OCI-LY7 (cell line): ENCODE measurements around the gene LRRC26. TPM values are rescaled to one million over a fixed set of nuclear protein-coding genes. Genes with fewer than 3 reads are reported as not detected.
"Not testable (repeated sequence)": the region's sequence is repeated elsewhere in the genome, so short reads cannot be mapped to it uniquely, and the experiment has no call there.

Source experiments
- BruUV-seq: library from RNA; stranded (reverse); fragments of 400-500 nt; replicated peaks from 2 replicates; lab custom pipeline; 2021; lab: Mats Ljungman, UMichigan
- CTCF ChIA-PET: fragments of 300-600 bp; sonication (Branson Sonifier 250); formaldehyde crosslinking; loops from one replicate; lab custom pipeline; 2022; ENCODE audit warnings: antibody characterized with exemption; ENCODE audit not compliant: unreplicated experiment; lab: Charles Lee
- POLR2A ChIA-PET: fragments of 300-600 bp; sonication (Branson Sonifier 250); formaldehyde crosslinking; loops from one replicate; lab custom pipeline; 2022; ENCODE audit warnings: antibody characterized with exemption; lab: Charles Lee
- DNase-seq: peaks from one replicate; pipeline ENCODE4 v3.0.0-alpha.2; 2015; ENCODE audit warnings: low spot score
- H2AFZ ChIP-seq: fragments of 200-600 bp; sonication (generic), shearing (Covaris generic); 2 replicates; pipeline ENCODE4 v1.6.1; 2014; ENCODE audit warnings: mild to moderate bottlenecking, antibody characterized with exemption, low read length, moderate library complexity
- H3K27ac ChIP-seq: fragments of 200-600 bp; sonication (generic); 2 replicates; pipeline ENCODE4 v1.5.1; 2014; ENCODE audit warnings: mixed run types, low read depth, mild to moderate bottlenecking, moderate library complexity, low read length, inconsistent platforms; ENCODE audit not compliant: poor library complexity, severe bottlenecking
- H3K36me3 ChIP-seq: fragments of 200-600 bp; sonication (generic); 2 replicates; pipeline ENCODE4 v1.6.1; 2014; ENCODE audit warnings: mild to moderate bottlenecking, antibody characterized with exemption, low read length, moderate library complexity, mixed read lengths; ENCODE audit not compliant: insufficient read depth
- H3K4me1 ChIP-seq: fragments of 200-600 bp; sonication (generic); 2 replicates; pipeline ENCODE4 v1.5.1; 2014; ENCODE audit warnings: mild to moderate bottlenecking, low read length; ENCODE audit not compliant: insufficient read depth, poor library complexity, severe bottlenecking
- H3K4me2 ChIP-seq: fragments of 200-600 bp; sonication (generic); 2 replicates; pipeline ENCODE4 v1.6.1; 2014; ENCODE audit warnings: mild to moderate bottlenecking, low read length
- H3K4me3 ChIP-seq: fragments of 200-600 bp; sonication (generic); 2 replicates; pipeline ENCODE4 v1.5.1; 2014; ENCODE audit warnings: mild to moderate bottlenecking, low read depth, low read length; ENCODE audit not compliant: poor library complexity, severe bottlenecking
- H3K79me2 ChIP-seq: fragments of 200-600 bp; sonication (generic); 2 replicates; pipeline ENCODE4 v1.6.1; 2016; ENCODE audit warnings: low read depth, mild to moderate bottlenecking, low read length, moderate library complexity, mixed read lengths; ENCODE audit not compliant: insufficient read depth
- H3K9me2 ChIP-seq: fragments of 200-600 bp; sonication (generic); 2 replicates; pipeline ENCODE4 v1.6.1; 2016; ENCODE audit warnings: mild to moderate bottlenecking, low read length, mixed read lengths; ENCODE audit not compliant: insufficient read depth
- H3K9me3 ChIP-seq: fragments of 200-600 bp; sonication (generic); 2 replicates; pipeline ENCODE4 v1.6.1; 2014; ENCODE audit warnings: mild to moderate bottlenecking, mixed run types, low read length, mixed read lengths
- H4K20me1 ChIP-seq: fragments of 200-600 bp; sonication (generic); 2 replicates; pipeline ENCODE4 v1.6.1; 2014; ENCODE audit warnings: mild to moderate bottlenecking, antibody characterized with exemption, low read length, moderate library complexity, mixed read lengths; ENCODE audit not compliant: insufficient read depth
- EZH2phosphoT487 ChIP-seq: fragments of 200-600 bp; sonication (generic); IDR thresholded peaks from 2 replicates; pipeline ENCODE4 v1.6.1; 2018; ENCODE audit warnings: low read depth, borderline replicate concordance, mild to moderate bottlenecking, mixed run types, antibody characterized with exemption, low read length, moderate library complexity, mixed read lengths
- intact Hi-C: fragments of 100-400 bp; cut with micrococcal nuclease; formaldehyde crosslinking; loops from one replicate; pipeline ENCODE4 v1.10.0; 2022; ENCODE audit not compliant: unreplicated experiment
- total RNA-seq, 2 experiments: library from RNA; depleted of rRNA in 1 of 2; stranded (reverse); fragments of >200 nt in 1 of 2; shearing (Covaris generic) in 1 of 2; gene quantifications; 2 replicates each; pipeline ENCODE4 v1.2.3, GENCODE V29; 2014 to 2022
- TF ChIP-seq, protein P1 (sequence below): fragments of 200-600 bp; sonication (generic); conservative IDR thresholded peaks from 2 replicates; pipeline ENCODE4 v1.5.1; 2014; ENCODE audit warnings: mild to moderate bottlenecking, antibody characterized with exemption, low read length, moderate library complexity, mixed read lengths

Gene LRRC26
- total RNA-seq, 2 experiments from 2014 or later: not detected

DNA sequence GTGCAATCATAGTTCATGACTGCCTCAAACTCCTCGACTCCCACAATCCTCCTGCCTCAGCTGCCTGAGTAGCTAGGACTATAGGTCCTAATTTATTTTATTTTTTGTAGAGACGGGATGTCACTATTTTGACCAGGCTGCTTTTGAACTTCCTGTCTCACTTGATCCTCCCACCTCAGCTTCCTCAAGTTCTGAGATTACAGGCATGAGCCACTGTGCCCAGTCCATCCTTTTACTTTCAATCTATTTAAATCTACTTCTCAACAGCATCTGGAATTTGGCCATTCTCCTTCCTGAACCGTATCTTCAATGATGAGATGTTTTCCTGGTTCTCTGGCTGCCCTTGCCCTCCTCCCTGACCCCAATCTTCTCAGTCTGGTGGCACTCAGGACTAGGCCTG, 43.1 kb downstream of the LRRC26 start:
- H3K4me1 ChIP-seq: peaks cover 58% of the 10 kb centered on the region
- no TSS peak for BruUV-seq
- POLR2A ChIA-PET: interaction anchor here (0.6 to 2.6 kb wide), 4 partner anchors 23 to 411 kb away, joined by 4 to 27 read pairs (median 8); partner anchors contain the start of genes ANAPC2 and SSNA1

DNA sequence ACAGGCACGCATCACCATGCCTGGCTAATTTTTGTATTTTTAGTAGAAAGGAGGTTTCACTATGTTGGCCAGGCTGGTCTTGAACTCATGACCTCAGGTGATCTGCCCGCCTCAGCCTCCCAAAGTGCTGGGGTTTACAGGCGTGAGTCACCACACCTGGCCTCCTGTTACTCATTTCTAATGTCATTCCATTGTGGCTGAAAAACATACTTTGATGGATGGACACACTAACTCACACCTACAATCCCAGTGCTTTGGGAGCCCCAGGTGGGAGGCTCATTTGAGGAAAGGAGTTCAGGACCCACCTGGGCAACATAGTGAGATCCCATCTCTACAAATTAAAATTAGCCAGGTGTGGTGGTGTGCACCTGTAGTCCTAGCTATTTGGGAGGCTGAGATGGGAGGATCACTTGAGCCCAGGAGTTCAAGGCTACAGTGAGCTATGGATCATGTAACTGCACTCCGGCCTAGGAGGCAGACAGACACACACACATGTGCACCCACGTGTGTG, 45.8 kb downstream of the LRRC26 start:
- H3K36me3 ChIP-seq, H3K9me3 ChIP-seq, H3K9me2 ChIP-seq, H2AFZ ChIP-seq, CTCF ChIA-PET, DNase-seq, H4K20me1 ChIP-seq, intact Hi-C loops, BruUV-seq: not testable (repeated sequence)
- Histone ChIP-seq H3K4me3 (peak overlapping the region; percentile 45), H3K27ac (peak overlapping the region; percentile 93), H3K79me2 (peaks cover 50% of the 10 kb centered on the region; the same call in 1 of the 2 replicates), H3K4me2 (peak overlapping the region; percentile 76), H3K4me1 (peaks cover 64% of the 10 kb centered on the region)
- POLR2A ChIA-PET: interaction anchor here (0.7 to 1.0 kb wide), 2 partner anchors 27 to 92 kb away, joined by 3 to 11 read pairs; no protein-coding TSS in a partner anchor

More for the DNA sequence above, 43.1 kb downstream of the LRRC26 start:
- DNase-seq: peak; percentile 50
- no peaks in the 10 kb centered on the region for H3K9me2 ChIP-seq
- peaks cover 6% of the 10 kb centered on the region for H3K36me3 ChIP-seq
- H3K27ac ChIP-seq: peak overlapping the region; percentile 92
- no peak overlapping the region for H2AFZ ChIP-seq
- H3K4me2 ChIP-seq: peak overlapping the region; percentile 96
- TF ChIP-seq, protein P1, sequence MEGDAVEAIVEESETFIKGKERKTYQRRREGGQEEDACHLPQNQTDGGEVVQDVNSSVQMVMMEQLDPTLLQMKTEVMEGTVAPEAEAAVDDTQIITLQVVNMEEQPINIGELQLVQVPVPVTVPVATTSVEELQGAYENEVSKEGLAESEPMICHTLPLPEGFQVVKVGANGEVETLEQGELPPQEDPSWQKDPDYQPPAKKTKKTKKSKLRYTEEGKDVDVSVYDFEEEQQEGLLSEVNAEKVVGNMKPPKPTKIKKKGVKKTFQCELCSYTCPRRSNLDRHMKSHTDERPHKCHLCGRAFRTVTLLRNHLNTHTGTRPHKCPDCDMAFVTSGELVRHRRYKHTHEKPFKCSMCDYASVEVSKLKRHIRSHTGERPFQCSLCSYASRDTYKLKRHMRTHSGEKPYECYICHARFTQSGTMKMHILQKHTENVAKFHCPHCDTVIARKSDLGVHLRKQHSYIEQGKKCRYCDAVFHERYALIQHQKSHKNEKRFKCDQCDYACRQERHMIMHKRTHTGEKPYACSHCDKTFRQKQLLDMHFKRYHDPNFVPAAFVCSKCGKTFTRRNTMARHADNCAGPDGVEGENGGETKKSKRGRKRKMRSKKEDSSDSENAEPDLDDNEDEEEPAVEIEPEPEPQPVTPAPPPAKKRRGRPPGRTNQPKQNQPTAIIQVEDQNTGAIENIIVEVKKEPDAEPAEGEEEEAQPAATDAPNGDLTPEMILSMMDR: no peak
- no peak for TF ChIP-seq EZH2phosphoT487
- CTCF ChIA-PET: no interaction called here
- H3K79me2 ChIP-seq: peaks cover 63% of the 10 kb centered on the region; the same call in 1 of the 2 replicates
- H4K20me1 ChIP-seq: no peaks in the 10 kb centered on the region
- peak overlapping the region; percentile 94 for H3K4me3 ChIP-seq
- no peaks in the 10 kb centered on the region for H3K9me3 ChIP-seq
- intact Hi-C loops: loop anchor here (2.0 kb wide), 1 partner anchor 74 kb away; the partner anchor contains the start of gene TPRN

DNA sequence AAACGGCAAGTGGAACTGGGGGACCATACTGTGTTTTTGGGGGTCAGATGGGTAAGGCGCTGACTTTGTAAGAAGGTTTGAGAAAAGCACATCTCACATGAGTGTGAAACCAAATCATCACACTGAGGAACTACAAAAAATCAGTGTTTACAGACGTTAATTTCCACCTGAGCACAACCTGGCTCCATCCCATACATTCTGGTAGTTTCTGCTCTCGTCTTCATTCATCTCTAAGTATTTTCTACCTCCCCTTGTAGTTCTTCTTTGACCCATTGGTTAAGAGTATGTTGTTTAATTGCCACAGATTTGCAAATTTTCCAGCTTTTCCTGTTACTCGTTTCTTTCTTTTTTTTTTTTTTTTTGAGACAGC, 46.4 kb downstream of the LRRC26 start:
- intact Hi-C loops: no loop called here
- peaks cover 6% of the 10 kb centered on the region for H3K36me3 ChIP-seq
- H3K79me2 ChIP-seq: peaks cover 45% of the 10 kb centered on the region; the same call in 1 of the 2 replicates
- H3K4me1 ChIP-seq: peaks cover 67% of the 10 kb centered on the region
- peak overlapping the region; percentile 45 for H3K4me3 ChIP-seq
- H4K20me1 ChIP-seq: no peaks in the 10 kb centered on the region
- ChIA-PET POLR2A (interaction anchor here (0.7 to 1.0 kb wide), 2 partner anchors 28 to 91 kb away, joined by 3 to 11 read pairs; no protein-coding TSS in a partner anchor), CTCF (interaction anchor here (0.6 kb wide), 1 partner anchor 65 kb away, joined by 3 read pairs; no protein-coding TSS in a partner anchor)
- TF ChIP-seq, protein P1: no peak
- no peak for TF ChIP-seq EZH2phosphoT487
- no peaks in the 10 kb centered on the region for H3K9me3 ChIP-seq
- no peaks in the 10 kb centered on the region for H3K9me2 ChIP-seq
- peak overlapping the region; percentile 76 for H3K4me2 ChIP-seq
- peak; percentile 39 for DNase-seq
- no peak overlapping the region; the same call in 1 of the 2 replicates for H2AFZ ChIP-seq
- BruUV-seq: no TSS peak
- peak overlapping the region; percentile 93 for H3K27ac ChIP-seq

DNA sequence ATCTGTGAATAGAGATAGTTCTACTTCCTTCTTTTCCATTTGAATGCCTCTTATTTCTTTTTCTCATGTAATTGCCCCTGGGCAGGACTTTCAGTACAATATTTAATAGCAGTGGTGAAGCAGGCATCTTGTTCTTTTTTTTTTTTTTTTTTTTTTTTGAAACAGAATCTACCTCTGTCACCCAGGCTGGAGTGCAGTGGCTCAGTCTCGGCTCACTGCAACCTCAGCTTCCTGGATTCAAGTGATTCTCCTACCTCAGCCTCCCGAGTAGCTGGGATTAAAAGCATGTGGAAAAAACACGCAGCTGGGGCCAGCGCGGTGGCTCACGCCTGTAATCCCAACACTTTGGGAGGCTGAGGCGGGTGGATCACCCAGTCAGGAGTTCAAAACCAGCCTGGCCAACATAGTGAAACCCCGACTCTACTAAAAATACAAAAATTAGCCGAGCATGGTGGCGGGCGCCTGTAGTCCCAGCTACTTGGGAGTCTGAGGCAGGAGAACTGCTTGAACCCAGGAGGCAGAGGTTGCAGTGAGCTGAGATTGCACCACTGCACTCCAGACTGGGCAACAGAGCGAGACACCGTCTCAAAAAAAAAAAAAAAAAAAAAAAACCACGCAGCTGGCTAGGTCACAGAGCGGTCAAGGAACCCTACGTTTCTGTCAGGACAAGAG, 46.9 kb downstream of the LRRC26 start:
- H3K9me3 ChIP-seq, H2AFZ ChIP-seq, DNase-seq, H3K36me3 ChIP-seq, H4K20me1 ChIP-seq, BruUV-seq, H3K9me2 ChIP-seq: not testable (repeated sequence)
- Histone ChIP-seq H3K4me1 (peaks cover 72% of the 10 kb centered on the region), H3K4me3 (peak overlapping the region; percentile 45), H3K4me2 (peak overlapping the region; percentile 76), H3K79me2 (peaks cover 39% of the 10 kb centered on the region; the same call in 1 of the 2 replicates), H3K27ac (peak overlapping the region; percentile 93)
- ChIA-PET CTCF (interaction anchor here (0.6 kb wide), 1 partner anchor 64 kb away, joined by 3 read pairs; no protein-coding TSS in a partner anchor), POLR2A (interaction anchor here (0.6 to 1.0 kb wide), 5 partner anchors 8 to 480 kb away, joined by 3 to 11 read pairs (median 5); no protein-coding TSS in a partner anchor)
- intact Hi-C loops: loop anchor here (1.0 kb wide), 1 partner anchor 100 kb away; no protein-coding TSS in a partner anchor
